ENCODE data around the gene ALOX12B.
A peak's percentile ranks its signal among the peaks of the same experiment; 100 is the strongest.
"Not testable (repeated sequence)": the region's sequence is repeated elsewhere in the genome, so short reads cannot be mapped to it uniquely, and the experiment has no call there.

The ALOX12B gene

GRCh38 chr17:8081876-8082275 lies 5.6 kb downstream of the ALOX12B start:
- no peak for DNase-seq

GRCh38 chr17:8080799-8081219 lies 6.7 kb downstream of the ALOX12B start:
- DNase-seq: no peak

GRCh38 chr17:8080208-8080798 lies 7.2 kb downstream of the ALOX12B start:
- no peak for DNase-seq

GRCh38 chr17:8079291-8080207 lies 8.0 kb downstream of the ALOX12B start:
- DNase-seq: peak; percentile 64 to 68 (median 66)

GRCh38 chr17:8077939-8078338 lies 9.6 kb downstream of the ALOX12B start:
- not testable (repeated sequence) for DNase-seq

GRCh38 chr17:8076502-8077266 lies 10.8 kb downstream of the ALOX12B start:
- DNase-seq: no peak

GRCh38 chr17:8075574-8076342 lies 11.8 kb downstream of the ALOX12B start:
- DNase-seq: no peak

- no peak for DNase-seq
These were observed 12.4 kb downstream of the ALOX12B start for GRCh38 chr17:8075081-8075480.

- DNase-seq: no peak
These were observed 13.0 kb downstream of the ALOX12B start for GRCh38 chr17:8074554-8074953.

GRCh38 chr17:8073627-8074484 lies 13.7 kb downstream of the ALOX12B start:
- peak; percentile 68 to 83 (median 77) for DNase-seq

- DNase-seq: peak in 2 of 4 experiments; percentile 7 to 13
These were observed 14.6 kb downstream of the ALOX12B start for GRCh38 chr17:8072729-8073461.

- no peak for DNase-seq
These were observed 15.2 kb downstream of the ALOX12B start for GRCh38 chr17:8072341-8072728.

GRCh38 chr17:8071496-8071895 lies 16.0 kb downstream of the ALOX12B start:
- no peak for DNase-seq

GRCh38 chr17:8069587-8069860 lies 18.0 kb downstream of the ALOX12B start:
- DNase-seq: no peak

GRCh38 chr17:8068736-8069586 lies 18.6 kb downstream of the ALOX12B start:
- DNase-seq: no peak

GRCh38 chr17:8067806-8068205 lies 19.7 kb downstream of the ALOX12B start:
- DNase-seq: no peak

- no peak for DNase-seq
These were observed 20.4 kb downstream of the ALOX12B start for GRCh38 chr17:8066841-8067775.

- no peak for DNase-seq
These were observed 22.9 kb downstream of the ALOX12B start for GRCh38 chr17:8064561-8065019.
